ENCODE results near the gene GLYR1.

Gene GLYR1

DNA sequence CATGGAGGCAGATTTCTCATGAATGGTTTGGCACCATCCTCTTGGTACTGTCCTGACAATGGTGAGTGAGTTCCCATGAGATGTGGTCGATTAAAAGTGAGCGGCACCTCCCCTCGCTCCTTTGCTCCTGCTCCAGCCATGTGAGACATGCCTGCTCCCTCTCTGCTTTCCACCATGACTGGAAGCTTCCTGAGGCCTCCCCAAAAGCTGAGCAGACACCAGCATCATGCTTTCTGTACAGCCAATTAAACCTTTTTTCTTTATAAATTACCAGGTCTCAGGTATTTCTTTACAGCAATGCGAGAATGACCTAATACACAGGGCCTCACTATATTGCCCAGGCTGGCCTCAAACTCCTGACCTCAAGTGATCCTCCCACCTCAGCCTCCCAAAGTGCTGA lies 92.2 kb downstream of the GLYR1 start:
- DNase-seq: no peak

DNA sequence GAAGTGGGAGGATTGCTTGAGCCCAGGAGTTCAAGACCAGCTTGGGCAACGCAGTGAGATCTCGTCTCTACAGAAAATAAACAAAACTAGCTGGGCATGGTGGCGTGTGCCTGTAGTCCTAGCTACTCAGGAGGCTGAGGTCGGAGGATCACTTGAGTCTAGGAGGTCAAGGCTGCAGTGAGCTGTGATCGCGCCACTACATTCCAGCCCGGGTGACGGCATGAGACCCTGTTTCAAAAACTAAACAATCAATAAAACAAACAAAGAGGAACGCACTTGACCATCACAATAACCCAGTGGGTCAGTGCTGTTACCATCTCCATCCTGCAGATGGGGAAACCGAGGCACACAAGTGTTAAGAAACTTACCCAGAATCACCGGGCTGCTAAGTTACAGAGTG lies 93.9 kb downstream of the GLYR1 start:
- no peak for DNase-seq

Measured in NCI-H510A (cell line).